Measurements from ENCODE around the gene SLC39A8.
A peak's percentile ranks its signal among the peaks of the same experiment; 100 is the strongest.

Gene SLC39A8

GRCh38 chr4:102339018-102339417, 6.3 kb downstream of the SLC39A8 start:
- no peak for DNase-seq

GRCh38 chr4:102338405-102338804, 6.9 kb downstream of the SLC39A8 start:
- DNase-seq = no peak

- no peak for DNase-seq
Observed at GRCh38 chr4:102335616-102336015, 9.7 kb downstream of the SLC39A8 start.

- no peak for DNase-seq
Observed at GRCh38 chr4:102334624-102335023, 10.7 kb downstream of the SLC39A8 start.

GRCh38 chr4:102333787-102334186, 11.5 kb downstream of the SLC39A8 start:
- DNase-seq = no peak

GRCh38 chr4:102328045-102328444, 17.2 kb downstream of the SLC39A8 start:
- no peak for DNase-seq

GRCh38 chr4:102326951-102327350, 18.3 kb downstream of the SLC39A8 start:
- DNase-seq = no peak

GRCh38 chr4:102324730-102325129, 20.6 kb downstream of the SLC39A8 start:
- no peak for DNase-seq

GRCh38 chr4:102322736-102323135, 22.5 kb downstream of the SLC39A8 start:
- DNase-seq = no peak

- DNase-seq = peak; percentile 4 to 27
Observed at GRCh38 chr4:102321260-102321995, 23.9 kb downstream of the SLC39A8 start.

- no peak for DNase-seq
Observed at GRCh38 chr4:102319594-102319993, 25.7 kb downstream of the SLC39A8 start.

GRCh38 chr4:102318526-102318925, 26.8 kb downstream of the SLC39A8 start:
- no peak for DNase-seq

- no peak for DNase-seq
Observed at GRCh38 chr4:102318105-102318504, 27.2 kb downstream of the SLC39A8 start.

GRCh38 chr4:102317459-102317858, 27.8 kb downstream of the SLC39A8 start:
- DNase-seq = no peak

- DNase-seq = no peak
Observed at GRCh38 chr4:102316585-102316984, 28.7 kb downstream of the SLC39A8 start.

GRCh38 chr4:102315532-102315931, 29.8 kb downstream of the SLC39A8 start:
- DNase-seq = no peak

- DNase-seq = no peak
Observed at GRCh38 chr4:102312417-102312816, 32.9 kb downstream of the SLC39A8 start.

- DNase-seq = no peak
Observed at GRCh38 chr4:102311912-102312311, 33.4 kb downstream of the SLC39A8 start.

GRCh38 chr4:102311407-102311806, 33.9 kb downstream of the SLC39A8 start:
- DNase-seq = no peak

GRCh38 chr4:102308032-102308799, 37.1 kb downstream of the SLC39A8 start:
- peak; percentile 5 to 7 for DNase-seq

GRCh38 chr4:102305666-102306065, 39.6 kb downstream of the SLC39A8 start:
- no peak for DNase-seq

- no peak for DNase-seq
Observed at GRCh38 chr4:102302762-102303161, 42.5 kb downstream of the SLC39A8 start.

- DNase-seq = no peak
Observed at GRCh38 chr4:102301167-102301566, 44.1 kb downstream of the SLC39A8 start.

- peak; percentile 59 to 81 for DNase-seq
Observed at GRCh38 chr4:102299354-102300107, 45.8 kb downstream of the SLC39A8 start.

All from Kasumi-1 (cell line).